PC-3 (cell line): ENCODE data around the gene SMYD3.

Experiments
- CTCF ChIP-seq: fragments of 300-600 bp; sonication (generic); conservative IDR thresholded peaks from 2 replicates; pipeline ENCODE4 v1.5.1; 2017; ENCODE audit warnings: antibody characterized with exemption, low read depth, mild to moderate bottlenecking, low read length
- EZH2 ChIP-seq: fragments of 300-600 bp; sonication (generic); IDR thresholded peaks from one replicate; pipeline ENCODE4 v1.6.1; 2017; ENCODE audit warnings: antibody characterized with exemption, mild to moderate bottlenecking, low read length; ENCODE audit not compliant: unreplicated experiment

- no peak for TF ChIP-seq CTCF
- no peak for TF ChIP-seq EZH2
These were observed 703.4 kb downstream of the SMYD3 start for GRCh38 chr1:245803666-245804037.
